ENCODE data around the gene CORO2A.

The CORO2A gene, protein sequence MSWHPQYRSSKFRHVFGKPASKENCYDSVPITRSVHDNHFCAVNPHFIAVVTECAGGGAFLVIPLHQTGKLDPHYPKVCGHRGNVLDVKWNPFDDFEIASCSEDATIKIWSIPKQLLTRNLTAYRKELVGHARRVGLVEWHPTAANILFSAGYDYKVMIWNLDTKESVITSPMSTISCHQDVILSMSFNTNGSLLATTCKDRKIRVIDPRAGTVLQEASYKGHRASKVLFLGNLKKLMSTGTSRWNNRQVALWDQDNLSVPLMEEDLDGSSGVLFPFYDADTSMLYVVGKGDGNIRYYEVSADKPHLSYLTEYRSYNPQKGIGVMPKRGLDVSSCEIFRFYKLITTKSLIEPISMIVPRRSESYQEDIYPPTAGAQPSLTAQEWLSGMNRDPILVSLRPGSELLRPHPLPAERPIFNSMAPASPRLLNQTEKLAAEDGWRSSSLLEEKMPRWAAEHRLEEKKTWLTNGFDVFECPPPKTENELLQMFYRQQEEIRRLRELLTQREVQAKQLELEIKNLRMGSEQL

DNA sequence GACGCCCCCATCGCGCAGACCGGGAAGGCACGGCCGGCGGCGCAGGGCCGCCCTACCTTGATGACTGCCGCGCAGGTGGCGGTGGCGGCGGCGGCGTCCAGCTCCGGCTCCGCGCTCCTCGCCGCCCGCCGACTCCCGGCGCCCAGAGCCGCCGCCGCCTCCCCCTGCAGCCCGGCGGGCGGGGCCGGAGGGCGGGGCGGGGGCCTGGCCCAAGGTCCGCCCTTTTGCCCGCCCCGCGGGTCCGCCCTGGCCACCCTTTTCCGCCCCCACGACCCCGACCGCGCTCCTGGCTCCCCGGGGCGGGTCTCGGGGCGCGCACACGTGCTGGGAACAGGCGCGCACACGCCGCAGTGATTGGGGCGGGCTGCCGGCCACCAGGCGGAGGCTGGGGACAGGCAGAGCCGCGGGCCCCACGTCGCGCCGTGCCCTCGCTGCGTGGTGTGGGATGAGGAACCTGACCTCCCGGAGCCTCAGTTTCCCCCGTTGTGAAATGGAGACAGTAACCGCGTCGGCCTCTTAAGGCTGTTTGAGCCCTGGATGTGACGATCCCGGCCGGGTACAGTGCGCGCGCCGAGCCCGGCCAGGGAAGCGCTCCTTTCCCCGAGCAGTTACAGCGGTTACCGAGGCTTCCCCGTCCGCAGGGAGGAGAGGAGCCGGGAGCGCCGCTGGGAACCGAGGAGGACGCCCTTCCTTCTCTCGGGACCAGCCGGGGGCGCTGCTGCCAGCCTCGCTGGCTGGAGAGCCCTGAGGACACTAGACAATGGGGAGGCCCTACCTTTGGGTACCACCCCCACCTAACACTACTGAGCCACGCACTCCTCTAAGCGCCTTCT, at the start of gene CORO2A:
Gene CORO2A (minus strand): TSS at position 135 of the 833 bp plus-strand sequence. CDS start 34,977 bp downstream, outside the sequence.
- FAIRE-seq (no peak), DNase-seq (ENCODE audit: low spot score) (peak; percentile 96)

DNA sequence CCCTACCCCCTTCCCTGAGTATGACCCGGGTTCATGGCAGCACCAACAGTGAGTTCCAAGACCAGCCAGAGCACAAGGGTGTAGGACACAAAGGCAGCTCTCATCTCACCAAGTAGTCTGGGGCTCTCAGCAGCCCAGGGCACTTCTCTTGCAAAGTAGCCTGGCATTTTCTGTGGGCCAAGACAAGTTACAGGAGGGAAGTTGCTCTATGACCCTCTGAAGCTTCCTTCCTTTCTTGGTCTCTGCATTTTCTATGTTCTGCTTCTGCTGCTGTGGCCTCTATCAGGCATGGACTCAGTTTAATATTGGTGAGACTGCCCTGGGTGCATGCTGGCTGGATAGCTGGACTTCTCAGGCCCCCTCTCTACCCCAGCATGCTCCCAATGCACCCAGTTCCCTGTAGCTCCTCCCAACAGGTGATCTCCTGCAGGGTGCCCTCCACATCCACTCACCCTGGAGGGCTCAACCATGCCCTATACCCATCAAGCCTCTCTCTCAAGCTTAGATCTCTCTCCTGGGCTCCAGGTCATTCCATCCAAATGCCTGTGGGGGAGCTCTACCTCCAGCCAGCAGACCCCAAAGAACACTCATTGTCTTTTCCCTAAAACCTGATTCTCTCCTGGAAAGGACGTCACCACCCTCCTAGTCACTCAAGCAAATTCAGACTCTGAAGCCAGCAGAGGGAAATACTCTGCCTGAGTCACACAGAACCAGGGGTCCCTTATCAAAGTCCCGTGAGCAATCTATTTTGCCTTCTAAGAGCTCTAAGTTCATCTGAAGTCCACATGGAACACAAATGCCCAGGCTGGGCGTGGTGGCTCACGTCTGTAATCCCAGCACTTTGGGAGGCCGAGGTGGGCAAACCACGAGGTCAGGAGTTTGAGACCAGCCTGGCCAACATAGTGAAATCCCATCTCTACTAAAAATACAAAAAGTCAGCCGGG, 49.2 kb upstream of the CORO2A start:
- FAIRE-seq = no peak

DNA sequence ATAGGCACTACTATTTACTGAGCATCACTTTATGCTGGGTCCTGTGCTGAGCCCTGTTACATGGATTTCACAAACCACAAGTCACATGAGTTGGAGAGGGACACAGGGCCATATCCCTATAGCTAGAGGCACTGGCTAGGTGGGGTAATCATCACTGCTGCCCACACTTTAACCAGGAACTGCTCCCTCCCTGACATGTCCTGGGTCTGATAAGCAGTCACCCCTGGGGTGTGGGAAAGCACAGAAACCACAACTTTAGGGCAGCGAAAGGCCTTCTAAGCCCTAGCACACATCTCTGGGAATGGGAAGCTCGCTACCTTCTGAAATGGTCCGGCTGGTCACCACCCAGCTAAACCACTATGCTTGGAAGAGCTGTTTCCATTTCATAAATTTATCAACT, 48.0 kb upstream of the CORO2A start:
- DNase-seq (ENCODE audit: low spot score) (no peak), FAIRE-seq (no peak)

More for the DNA sequence above, 49.2 kb upstream of the CORO2A start:
- DNase-seq (ENCODE audit: low spot score) = no peak

DNA sequence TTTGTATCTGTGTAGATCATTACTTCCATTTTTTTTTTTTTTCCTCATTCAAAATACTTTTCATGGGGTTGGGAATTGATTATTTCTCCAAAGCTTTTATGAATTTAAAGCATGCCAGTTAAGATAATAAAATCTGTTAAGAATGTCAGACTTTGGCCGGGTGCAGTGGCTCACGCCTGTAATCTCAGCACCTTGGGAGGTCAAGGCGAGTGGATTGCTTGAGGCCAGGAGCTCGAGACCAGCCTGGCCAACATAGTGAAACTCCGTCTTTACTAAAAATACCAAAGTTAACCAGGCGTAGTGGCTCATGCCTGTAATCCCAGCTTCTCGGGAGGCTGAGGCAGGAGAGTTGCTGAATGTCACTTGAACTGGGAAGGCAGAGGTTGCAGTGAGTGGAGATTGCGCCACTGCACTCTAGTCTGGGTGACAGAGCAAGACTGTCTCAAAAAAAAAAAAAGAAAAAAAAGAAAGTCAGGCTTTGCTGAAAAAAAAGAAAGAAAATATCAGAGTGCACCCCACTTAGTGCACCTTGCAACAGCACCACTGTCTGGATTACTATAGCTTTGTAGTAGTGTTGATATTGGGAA, 44.6 kb upstream of the CORO2A start:
- DNase-seq (ENCODE audit: low spot score) = no peak
- FAIRE-seq = no peak

DNA sequence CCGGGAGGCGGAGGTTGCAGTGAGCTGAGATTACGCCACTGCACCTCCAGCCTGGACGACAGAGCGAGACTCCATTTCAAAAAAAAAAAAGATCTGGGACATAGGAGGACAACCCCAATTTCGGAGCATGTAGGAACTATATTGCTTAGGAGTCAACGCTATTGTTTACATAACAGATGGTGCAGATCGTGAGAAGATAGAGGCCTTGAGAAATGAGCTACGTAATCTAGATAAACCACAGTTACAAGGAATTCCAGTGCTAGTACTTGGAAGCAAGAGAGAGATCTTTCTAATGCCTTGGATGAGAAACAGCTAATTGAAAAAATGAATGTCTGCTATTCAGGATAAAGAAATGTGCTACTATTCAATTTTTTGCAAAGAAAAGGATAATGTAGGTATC, 42.7 kb upstream of the CORO2A start:
- FAIRE-seq (no peak), DNase-seq (ENCODE audit: low spot score) (no peak)

DNA sequence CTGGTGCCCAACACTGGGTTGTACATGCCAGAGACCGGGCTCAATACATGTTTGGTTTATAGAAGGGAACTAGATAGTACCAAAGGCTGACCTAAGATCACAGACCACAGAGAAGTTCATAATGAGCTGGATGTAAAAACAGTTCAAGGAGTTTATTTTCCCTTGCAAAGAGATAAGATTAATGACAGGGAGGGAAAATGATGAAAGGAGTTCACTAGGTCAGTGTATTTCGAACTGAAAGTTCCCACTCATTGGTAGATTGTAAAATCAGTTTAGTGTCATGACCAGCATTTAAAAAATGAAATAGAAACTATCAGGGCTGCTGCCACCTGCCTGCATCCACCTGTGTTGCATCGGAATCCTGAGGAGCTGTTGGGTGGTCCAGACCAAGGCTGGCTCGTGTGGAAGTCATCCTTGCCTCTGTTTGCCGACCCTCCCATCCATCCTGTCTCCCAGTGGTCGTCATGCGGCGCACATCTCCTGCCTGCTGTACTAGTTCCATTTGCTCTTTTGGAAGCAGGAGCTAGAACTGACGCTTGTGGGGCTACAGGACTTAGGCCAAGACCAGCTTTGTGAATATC, 41.9 kb upstream of the CORO2A start:
- no peak for FAIRE-seq
- DNase-seq (ENCODE audit: low spot score) = no peak

DNA sequence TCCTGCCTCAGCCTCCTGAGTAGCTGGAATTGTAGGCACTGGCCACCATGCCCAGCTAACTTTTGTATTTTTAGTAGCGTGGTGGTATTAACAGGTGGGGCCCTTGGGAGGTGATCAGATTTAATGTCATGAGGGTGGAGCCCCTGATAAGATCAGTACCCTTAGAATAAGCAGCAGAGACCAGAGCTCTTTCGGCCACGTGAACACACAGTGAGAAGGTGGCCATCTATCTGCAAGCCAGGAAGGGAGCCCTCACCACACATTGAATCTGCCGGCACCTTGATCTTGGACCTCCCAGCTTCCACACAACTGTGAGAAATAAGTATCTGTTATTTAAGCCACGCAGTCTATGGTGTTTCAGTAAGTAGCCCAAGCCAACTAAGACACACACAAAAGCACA, 40.5 kb upstream of the CORO2A start:
- FAIRE-seq = no peak

DNA sequence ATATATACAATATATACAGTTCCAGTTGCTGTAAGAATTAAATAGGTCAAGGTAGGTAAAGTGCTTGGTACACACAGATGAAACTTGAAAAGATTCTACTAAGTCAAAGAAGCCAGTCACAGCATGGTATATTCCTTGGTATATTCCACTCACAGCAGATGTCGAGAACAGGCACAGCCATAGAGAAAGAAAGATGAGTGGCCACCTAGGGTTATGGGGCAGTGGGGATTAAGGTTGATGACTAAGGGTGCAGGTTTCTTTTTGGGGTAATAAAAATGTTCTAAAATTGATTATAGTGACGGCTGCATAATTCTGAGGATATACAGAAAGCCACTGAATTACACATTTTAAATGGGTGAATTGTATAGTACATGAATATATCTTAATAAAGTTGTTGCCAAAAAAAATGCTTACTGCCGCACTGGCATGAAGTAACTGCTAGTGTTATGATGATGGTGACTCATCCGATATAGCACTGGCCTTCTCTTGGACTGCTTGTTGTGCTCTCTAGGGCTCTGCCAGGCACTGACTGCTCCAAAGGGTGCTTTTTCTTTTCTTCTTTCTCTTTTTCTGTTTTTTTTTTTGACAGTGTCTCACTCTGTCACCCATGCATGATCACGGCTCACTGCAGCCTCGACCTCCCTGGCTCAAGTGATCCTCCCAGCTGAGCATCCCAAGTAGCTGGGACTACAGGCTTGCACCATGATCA, 39.5 kb upstream of the CORO2A start:
- DNase-seq (ENCODE audit: low spot score) = peak; percentile 66
- FAIRE-seq = no peak

More for the DNA sequence above, 40.5 kb upstream of the CORO2A start:
- no peak for DNase-seq (ENCODE audit: low spot score)

DNA sequence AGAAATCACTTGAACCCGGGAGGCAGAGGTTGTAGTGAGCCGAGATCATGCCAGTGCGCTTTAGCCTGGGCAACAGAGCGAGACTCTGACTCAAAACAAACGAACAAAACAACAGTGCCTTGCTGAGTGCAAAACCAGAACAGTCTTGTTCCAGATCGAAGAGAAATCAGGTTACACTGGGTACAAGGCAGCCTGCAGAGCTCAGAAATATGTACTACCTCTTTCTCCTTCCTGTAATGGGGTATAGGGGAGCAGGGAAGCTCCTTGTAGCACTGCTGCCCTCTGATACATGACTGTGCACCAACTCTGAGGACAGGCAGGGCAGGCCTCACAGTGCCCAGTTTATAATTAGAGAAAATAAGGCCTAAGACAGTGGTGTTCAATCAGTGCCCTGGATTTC, 38.4 kb upstream of the CORO2A start:
- DNase-seq (ENCODE audit: low spot score) (no peak), FAIRE-seq (no peak)

DNA sequence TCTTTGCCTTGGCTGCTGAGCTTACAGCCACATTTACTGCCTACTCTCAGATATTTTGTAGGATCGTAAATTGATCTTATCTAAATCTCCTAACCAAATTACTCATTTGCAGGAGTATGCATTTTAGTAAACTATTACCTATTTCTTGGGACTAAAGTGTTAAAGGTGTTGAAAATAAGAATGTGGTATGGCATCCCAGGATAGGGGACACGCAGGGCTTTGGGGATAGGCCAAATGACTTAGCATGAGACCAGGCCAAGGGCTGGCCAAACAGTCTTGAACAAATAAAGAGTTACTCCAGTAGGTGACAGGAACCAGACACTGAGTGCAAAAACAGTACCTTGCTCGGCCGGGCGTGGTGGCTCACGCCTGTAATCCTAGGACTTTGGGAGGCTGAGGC, 37.9 kb upstream of the CORO2A start:
- FAIRE-seq = no peak
- DNase-seq (ENCODE audit: low spot score) = no peak

DNA sequence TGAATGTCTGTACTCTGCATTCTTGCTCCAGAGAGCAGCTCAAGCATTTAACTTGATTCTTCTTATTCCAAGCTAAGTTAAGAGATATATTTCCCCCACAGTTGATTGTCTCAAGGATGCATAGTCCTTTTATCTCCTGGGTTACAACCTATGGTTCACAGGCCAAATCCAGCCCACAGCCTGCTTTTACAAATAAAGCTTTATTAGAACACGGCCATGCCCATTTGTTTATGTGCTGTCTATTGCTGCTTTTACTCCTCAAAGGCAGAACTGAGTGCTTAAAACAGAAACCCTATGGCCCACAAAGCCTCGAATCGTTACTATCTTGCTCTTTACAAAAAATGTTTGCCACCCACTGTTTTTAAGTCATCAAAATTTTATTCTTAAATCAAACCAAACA, 37.2 kb upstream of the CORO2A start:
- DNase-seq (ENCODE audit: low spot score) (no peak), FAIRE-seq (no peak)

DNA sequence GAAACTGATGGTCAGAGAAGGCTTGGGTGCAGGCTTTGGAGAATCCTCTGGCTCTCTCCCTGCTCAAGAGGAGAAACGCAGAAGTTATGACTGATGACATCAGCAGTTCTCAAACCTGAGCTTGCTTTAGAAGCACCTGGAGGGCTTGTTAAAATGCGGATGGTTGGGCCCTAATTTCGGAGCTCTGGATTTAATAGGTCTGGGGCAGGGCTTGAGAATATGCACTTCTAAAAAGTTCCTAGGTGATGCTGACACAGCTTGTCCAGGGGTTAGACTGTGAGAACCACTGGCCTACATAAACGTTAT, 36.6 kb upstream of the CORO2A start:
- FAIRE-seq (no peak), DNase-seq (ENCODE audit: low spot score) (no peak)

DNA sequence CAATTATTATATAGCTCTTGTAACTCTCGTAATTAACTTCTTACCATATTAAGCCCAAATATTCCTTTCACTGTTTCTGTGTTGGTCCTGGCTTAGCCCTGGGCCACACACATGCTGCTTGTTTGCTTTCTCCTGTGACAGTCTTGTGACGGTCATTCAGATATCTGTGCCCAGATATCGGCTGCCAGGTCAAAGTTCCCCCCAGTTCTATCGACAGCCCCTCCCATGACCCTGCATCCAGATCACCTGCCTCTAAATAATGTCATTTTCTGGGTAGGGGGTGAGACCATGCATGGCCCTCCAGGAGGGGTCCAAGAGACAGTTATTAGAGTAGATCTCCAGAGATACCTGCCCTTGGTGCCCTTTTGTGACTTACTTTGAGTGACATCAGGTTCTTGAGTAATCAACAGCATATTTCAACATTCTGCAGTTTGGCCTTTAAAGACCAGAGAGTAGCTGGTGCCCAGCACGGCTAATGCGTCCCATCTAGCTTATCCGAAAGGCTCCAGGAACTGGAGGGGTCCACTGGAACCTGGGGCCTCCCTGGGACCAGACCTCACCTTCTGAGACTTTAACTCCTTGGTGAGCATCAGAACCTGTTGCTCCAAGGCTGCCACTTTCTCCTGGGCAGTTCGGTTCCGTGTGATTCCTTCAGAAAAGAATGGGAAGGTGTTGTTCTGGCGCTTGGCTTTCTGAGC, 36.1 kb upstream of the CORO2A start:
- no peak for FAIRE-seq
- no peak for DNase-seq (ENCODE audit: low spot score)

DNA sequence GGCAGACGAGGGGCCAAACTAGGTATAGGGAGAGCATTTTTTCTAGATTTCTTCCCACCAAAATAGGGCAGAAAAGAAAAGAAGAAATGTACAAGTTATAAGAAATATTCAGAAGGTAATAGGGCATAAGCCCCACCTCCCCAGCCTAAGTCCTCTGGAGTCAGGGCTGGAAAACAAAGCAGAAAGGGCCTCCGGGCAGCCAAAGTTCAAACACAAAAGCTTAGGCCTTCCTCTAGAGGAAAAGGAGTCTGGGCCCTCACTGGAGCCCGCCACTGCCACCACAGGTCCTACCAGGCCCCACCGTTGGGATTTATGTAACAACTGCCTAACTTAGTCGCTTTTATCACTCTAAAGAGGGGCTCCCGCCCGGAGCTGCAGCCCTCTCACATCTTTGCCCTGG, 35.4 kb upstream of the CORO2A start:
- FAIRE-seq (no peak), DNase-seq (ENCODE audit: low spot score) (no peak)

DNA sequence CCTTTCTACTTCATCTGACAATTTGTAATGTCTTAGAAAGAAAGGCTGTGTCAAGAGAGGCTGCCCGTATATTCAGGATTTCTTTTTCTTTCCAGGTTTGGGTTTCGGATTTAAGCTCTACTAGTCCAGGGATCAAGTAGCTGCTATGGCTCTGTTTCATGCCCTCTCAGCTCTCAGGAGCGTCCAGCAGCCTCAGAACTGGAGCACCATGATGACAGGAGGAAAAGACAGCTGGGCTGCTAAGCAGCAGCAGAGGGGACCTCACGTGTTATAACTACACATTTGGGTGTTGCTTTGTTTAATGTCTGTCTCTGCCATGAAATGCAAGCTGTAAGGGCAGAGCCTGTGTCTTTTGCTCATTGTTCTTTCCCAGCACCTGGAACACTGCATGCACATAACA, 34.5 kb upstream of the CORO2A start:
- FAIRE-seq (no peak), DNase-seq (ENCODE audit: low spot score) (no peak)

DNA sequence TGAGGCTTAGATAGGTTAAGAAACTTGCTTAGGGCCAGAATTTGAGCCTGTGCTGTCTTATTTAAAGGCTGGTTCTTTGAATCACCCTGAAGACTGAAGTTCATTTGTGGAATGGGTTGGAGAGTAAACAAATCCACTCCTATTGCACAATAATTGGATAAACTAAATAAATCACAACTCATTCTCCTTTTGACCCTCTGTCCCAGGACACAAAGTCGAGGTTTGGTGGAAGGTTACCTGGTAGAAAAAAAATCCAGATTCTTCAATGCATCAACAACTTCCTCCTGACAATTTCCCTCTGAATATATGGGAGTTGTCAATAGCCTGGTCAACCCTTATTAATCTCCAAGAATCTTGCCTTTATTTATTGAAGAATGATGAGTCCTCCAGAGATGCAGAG, 34.1 kb upstream of the CORO2A start:
- DNase-seq (ENCODE audit: low spot score) (no peak), FAIRE-seq (no peak)

DNA sequence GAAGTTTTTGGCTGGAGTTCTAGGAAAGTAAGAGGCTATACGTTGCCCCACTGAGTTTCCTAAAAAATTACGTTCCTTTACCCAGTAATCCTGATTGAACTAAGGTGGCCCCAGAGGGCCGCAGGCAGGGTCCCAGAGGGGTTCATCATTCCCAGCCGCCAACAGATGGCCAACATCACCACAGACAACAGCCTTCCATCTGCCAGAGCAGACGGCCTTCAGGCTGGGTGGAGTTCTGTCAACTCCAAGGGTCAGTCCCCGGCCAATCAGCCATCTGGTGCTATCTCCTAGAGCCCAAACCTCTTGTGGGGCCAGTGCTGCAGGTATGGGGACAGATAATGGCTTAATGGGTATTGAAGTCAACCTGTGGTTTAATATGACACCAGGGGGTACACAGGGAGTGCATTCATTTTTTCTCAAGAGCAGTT, 32.6 kb upstream of the CORO2A start:
- no peak for DNase-seq (ENCODE audit: low spot score)
- FAIRE-seq = no peak

DNA sequence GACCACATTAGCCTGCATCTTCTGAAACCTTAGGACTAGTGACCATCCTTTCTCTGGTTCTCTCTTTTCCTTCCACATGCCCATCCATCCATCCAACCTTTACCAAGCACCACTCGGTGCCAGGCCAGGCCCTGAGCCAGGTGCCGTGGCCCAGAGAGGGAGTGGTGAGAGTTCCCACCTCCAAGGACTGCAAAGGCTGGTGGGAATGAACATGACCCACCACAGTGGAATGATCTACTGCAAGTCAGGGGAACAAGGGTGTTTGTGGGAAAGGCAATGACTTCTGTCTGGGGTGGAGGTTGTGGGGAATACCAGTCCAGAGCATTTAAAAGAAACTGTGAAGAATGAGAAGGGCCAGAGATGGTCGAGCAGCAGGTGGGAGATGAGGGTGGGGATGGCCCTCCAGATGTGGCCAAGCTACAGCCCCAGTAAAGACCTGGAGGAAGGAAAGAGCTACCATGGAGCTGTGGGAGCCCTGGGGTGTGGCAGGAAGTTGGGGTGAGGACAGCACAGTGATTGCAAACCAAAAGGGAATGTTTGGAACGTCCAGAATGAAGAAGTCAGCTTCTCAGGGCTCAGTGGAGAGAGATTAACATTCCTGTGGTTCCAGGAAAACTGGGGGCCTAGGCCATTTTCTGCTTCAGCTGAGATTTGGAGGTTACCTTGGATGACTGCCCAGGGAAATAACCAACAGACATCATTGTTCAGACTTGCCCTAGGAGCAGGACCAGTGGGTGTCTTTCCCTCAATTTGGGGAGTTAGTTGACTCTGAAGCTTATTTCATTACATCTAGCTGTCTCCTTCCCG, 30.7 kb upstream of the CORO2A start:
- FAIRE-seq = peak; percentile 71
- DNase-seq (ENCODE audit: low spot score) = peak; percentile 92

DNA sequence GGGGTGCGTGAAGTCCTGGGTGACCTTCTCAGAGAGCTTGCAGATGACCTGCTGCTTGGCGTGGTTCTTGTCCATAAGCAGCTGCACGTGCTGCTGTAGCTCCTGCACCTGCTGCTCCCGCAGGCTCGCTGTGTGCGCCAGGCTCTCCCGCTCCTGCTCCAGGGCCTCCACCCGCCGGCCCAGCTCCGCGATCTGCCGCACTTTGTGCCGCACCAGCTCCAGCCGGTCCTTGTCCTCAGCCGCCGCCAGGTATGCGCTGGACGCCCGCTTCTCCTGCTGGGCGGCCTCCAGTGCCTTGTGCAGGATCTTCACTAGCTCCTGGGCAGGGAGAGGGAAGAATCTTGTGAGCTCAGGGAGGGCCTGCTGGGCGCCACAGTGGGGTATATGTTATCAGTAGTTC, 28.5 kb upstream of the CORO2A start:
- FAIRE-seq = no peak

More for the DNA sequence above, 28.5 kb upstream of the CORO2A start:
- DNase-seq (ENCODE audit: low spot score) = no peak

All from urothelium cell line (cell line).